DND-41 (cell line): Measurements from ENCODE around the gene SAP25.

Source experiments
- EZH2 ChIP-seq: IDR thresholded peaks from 3 replicates; pipeline ENCODE4 v1.6.1; 2012; ENCODE audit warnings: borderline replicate concordance, low read depth, mild to moderate bottlenecking, moderate library complexity, low read length, inconsistent platforms; ENCODE audit not compliant: severe bottlenecking
- TF ChIP-seq, protein P1 (sequence below): IDR thresholded peaks from 2 replicates; pipeline ENCODE4 v1.5.1; 2012; ENCODE audit warnings: borderline replicate concordance, low read length, moderate library complexity, mild to moderate bottlenecking; ENCODE audit not compliant: poor library complexity, severe bottlenecking; ENCODE audit errors: extremely low read depth

DNA sequence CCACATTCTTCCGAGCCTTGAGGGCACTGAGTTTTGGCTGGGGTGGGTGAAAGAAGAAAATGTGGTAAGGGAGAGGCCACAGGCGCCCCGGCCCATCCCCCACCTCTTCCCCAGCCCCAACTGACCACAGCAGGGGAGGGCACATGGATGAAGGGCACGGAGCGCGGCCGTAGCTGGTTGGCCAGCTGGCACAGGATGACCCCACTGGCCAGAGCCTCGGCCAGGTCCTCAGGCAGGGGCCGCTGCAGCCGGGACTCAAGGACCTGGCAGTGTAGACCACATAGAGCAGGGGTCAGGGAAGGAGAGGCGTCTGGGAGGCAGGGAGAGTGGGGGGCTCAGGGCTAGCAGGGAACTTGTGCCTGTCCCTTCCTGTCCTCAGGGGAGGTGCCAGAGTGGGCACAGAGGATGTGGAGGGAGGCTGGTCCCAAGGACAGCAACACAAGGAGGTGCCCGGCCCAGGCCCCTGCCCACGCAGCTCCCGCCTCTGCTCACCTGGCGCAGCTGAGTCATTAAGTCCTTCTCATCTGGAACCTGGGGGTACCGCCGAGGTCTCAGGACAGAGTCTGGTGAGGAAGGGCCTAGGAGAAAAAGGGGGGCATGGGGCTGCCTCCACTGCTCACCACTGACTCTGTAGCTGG, 2.2 kb upstream of the SAP25 start:
- TF ChIP-seq, protein P1, sequence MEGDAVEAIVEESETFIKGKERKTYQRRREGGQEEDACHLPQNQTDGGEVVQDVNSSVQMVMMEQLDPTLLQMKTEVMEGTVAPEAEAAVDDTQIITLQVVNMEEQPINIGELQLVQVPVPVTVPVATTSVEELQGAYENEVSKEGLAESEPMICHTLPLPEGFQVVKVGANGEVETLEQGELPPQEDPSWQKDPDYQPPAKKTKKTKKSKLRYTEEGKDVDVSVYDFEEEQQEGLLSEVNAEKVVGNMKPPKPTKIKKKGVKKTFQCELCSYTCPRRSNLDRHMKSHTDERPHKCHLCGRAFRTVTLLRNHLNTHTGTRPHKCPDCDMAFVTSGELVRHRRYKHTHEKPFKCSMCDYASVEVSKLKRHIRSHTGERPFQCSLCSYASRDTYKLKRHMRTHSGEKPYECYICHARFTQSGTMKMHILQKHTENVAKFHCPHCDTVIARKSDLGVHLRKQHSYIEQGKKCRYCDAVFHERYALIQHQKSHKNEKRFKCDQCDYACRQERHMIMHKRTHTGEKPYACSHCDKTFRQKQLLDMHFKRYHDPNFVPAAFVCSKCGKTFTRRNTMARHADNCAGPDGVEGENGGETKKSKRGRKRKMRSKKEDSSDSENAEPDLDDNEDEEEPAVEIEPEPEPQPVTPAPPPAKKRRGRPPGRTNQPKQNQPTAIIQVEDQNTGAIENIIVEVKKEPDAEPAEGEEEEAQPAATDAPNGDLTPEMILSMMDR: no peak
- no peak for TF ChIP-seq EZH2
